ENCODE data around the gene CDHR1. TPM values are rescaled to one million over a fixed set of nuclear protein-coding genes. Genes with fewer than 3 reads are reported as not detected.
A peak's percentile ranks its signal among the peaks of the same experiment; 100 is the strongest.
"Not testable (repeated sequence)": the region's sequence is repeated elsewhere in the genome, so short reads cannot be mapped to it uniquely, and the experiment has no call there.

CDHR1 gene
- 10 to 100 TPM in 3 of 4 donors, 1 to 10 TPM in 1; 6.7 to 15.0 (median 12.2) TPM for total RNA-seq

GRCh38 chr10:84194424-84195043 is at the start of gene CDHR1:
Gene CDHR1, plus strand, starts transcription at chr10:84194537. Its CDS starts 224 bp downstream, at chr10:84194761.
- Histone ChIP-seq H3K36me3 (peaks cover 0 to 6% (median 0%) of the 10 kb centered on the region in 3 donors), H3K27me3 (peaks cover 0 to 35% (median 6%) of the 10 kb centered on the region in 4 donors), H3K4me1 (peaks cover 0 to 57% (median 12%) of the 10 kb centered on the region in 3 donors), H3K4me3 (peak within 1 kb of the TSS; percentile 40 to 68 (median 54)), H3K9me3 (no peaks in the 10 kb centered on the region), H3K27ac (peak within 1 kb of the TSS in 2 of 4 donors; percentile 14 to 29)
- WGBS, 2 donors, result 0 to 3% methylated on average over 3 to 5 of the region's 61 CpGs
- TF ChIP-seq, protein P1, sequence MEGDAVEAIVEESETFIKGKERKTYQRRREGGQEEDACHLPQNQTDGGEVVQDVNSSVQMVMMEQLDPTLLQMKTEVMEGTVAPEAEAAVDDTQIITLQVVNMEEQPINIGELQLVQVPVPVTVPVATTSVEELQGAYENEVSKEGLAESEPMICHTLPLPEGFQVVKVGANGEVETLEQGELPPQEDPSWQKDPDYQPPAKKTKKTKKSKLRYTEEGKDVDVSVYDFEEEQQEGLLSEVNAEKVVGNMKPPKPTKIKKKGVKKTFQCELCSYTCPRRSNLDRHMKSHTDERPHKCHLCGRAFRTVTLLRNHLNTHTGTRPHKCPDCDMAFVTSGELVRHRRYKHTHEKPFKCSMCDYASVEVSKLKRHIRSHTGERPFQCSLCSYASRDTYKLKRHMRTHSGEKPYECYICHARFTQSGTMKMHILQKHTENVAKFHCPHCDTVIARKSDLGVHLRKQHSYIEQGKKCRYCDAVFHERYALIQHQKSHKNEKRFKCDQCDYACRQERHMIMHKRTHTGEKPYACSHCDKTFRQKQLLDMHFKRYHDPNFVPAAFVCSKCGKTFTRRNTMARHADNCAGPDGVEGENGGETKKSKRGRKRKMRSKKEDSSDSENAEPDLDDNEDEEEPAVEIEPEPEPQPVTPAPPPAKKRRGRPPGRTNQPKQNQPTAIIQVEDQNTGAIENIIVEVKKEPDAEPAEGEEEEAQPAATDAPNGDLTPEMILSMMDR (IDR thresholded peaks at IDR 0.05), result no peak
- TF ChIP-seq POLR2A (IDR thresholded peaks at IDR 0.05), result no peak
- no peak for DNase-seq
- intact Hi-C loops (cut with DNase I), result no loop called here

DNA sequence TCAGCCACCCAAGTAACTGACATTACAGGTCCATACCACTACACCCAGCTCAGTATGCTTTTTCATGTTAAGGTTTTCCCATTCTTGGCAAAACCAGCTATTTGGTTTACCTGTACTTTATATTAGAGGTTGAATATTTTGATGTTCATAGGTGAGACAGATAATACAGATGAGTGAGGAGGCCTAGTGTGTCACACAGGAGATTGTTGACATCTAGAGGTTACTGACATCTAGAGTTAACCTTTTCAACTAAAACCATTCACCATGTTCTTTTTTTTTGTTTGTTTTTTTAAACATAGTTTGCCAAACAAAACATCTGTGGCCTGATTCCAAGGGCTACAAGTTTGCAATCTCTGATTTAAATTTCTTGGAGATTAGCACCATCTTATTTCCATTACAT is 47.0 kb upstream of the CDHR1 start:
- H3K4me1 ChIP-seq, result peaks cover 0 to 8% (median 0%) of the 10 kb centered on the region in 3 donors
- no peak overlapping the region for H3K4me3 ChIP-seq
- TF ChIP-seq POLR2A (IDR thresholded peaks at IDR 0.05), result no peak
- TF ChIP-seq, protein P1 (IDR thresholded peaks at IDR 0.05), result no peak
- H3K9me3 ChIP-seq, result no peaks in the 10 kb centered on the region
- peaks cover 0 to 100% (median 58%) of the 10 kb centered on the region in 3 donors for H3K36me3 ChIP-seq
- intact Hi-C loops (cut with DNase I), result loop anchor here (5.0 kb wide), 1 partner anchor 60 kb away; no protein-coding TSS in a partner anchor
- no peak overlapping the region for H3K27ac ChIP-seq
- DNase-seq, result no peak
- no peaks in the 10 kb centered on the region for H3K27me3 ChIP-seq

- DNase-seq, H3K4me1 ChIP-seq, H3K27me3 ChIP-seq, H3K27ac ChIP-seq, H3K9me3 ChIP-seq, H3K4me3 ChIP-seq: not testable (repeated sequence)
- 76 to 81% methylated on average over 9 of the region's 9 CpGs for WGBS, 2 donors
- intact Hi-C loops (cut with DNase I), result loop anchor here (5.0 kb wide), 1 partner anchor 59 kb away; no protein-coding TSS in a partner anchor
- H3K36me3 ChIP-seq, result peaks cover 0 to 100% (median 54%) of the 10 kb centered on the region in 3 donors
- TF ChIP-seq, protein P1 (IDR thresholded peaks at IDR 0.05), result peak; percentile 23 to 75 (median 71)
Measured at GRCh38 chr10:84148006-84148597, 46.2 kb upstream of the CDHR1 start.

DNA sequence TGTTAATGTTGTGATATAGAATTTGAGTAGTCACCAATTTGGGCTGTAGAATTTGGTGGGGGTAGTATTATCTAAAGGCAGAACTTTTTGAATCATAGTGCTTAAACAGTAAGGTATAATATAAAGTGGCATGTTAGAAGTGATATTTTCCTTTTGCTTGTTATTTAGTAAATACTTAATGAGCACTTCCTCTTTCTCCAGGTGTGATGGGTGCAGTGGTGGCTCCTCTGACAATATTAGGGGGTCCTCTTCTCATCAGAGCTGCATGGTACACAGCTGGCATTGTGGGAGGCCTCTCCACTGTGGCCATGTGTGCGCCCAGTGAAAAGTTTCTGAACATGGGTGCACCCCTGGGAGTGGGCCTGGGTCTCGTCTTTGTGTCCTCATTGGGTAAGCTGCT is 44.5 kb upstream of the CDHR1 start:
- intact Hi-C loops (cut with DNase I), result loop anchor here (5.0 kb wide), 1 partner anchor 57 kb away; no protein-coding TSS in a partner anchor
- Histone ChIP-seq H3K36me3 (peaks cover 0 to 100% (median 38%) of the 10 kb centered on the region in 3 donors), H3K4me3 (no peak overlapping the region), H3K9me3 (no peaks in the 10 kb centered on the region), H3K27ac (no peak overlapping the region), H3K4me1 (peaks cover 0 to 8% (median 0%) of the 10 kb centered on the region in 3 donors), H3K27me3 (no peaks in the 10 kb centered on the region)
- 92 to 93% methylated on average over 2 of the region's 2 CpGs for WGBS, 2 donors
- DNase-seq, result no peak
- no peak for TF ChIP-seq POLR2A (IDR thresholded peaks at IDR 0.05)
- TF ChIP-seq, protein P1 (IDR thresholded peaks at IDR 0.05), result no peak

- intact Hi-C loops (cut with DNase I), result no loop called here
- Histone ChIP-seq H3K9me3 (no peaks in the 10 kb centered on the region), H3K27me3 (no peaks in the 10 kb centered on the region), H3K4me3 (no peak overlapping the region), H3K36me3 (peaks cover 0 to 80% (median 19%) of the 10 kb centered on the region in 3 donors), H3K4me1 (peaks cover 0 to 16% (median 0%) of the 10 kb centered on the region in 3 donors), H3K27ac (no peak overlapping the region)
- DNase-seq, result no peak
- TF ChIP-seq, protein P1 (IDR thresholded peaks at IDR 0.05), result no peak
- no peak for TF ChIP-seq POLR2A (IDR thresholded peaks at IDR 0.05)
Measured at GRCh38 chr10:84152769-84153168, 41.6 kb upstream of the CDHR1 start.
